BE2C (cell line): ENCODE data around the gene COQ8B.

Experiments
- DNase-seq: peaks from one replicate; pipeline ENCODE4 v3.0.0-alpha.2; 2020
- H3K27me3 ChIP-seq: fragments of 250-450 bp; sonication (Bioruptor Pico); 2 replicates; pipeline ENCODE4 v1.5.1; 2020; ENCODE audit warnings: mild to moderate bottlenecking
- H3K36me3 ChIP-seq: fragments of 250-450 bp; sonication (Bioruptor Pico); 2 replicates; pipeline ENCODE4 v1.5.1; 2020; ENCODE audit warnings: mild to moderate bottlenecking
- H3K4me1 ChIP-seq: fragments of 250-450 bp; sonication (Bioruptor Pico); 2 replicates; pipeline ENCODE4 v1.5.1; 2020
- H3K4me3 ChIP-seq: 2 replicates; pipeline ENCODE4 v1.5.1; 2011; ENCODE audit warnings: low read depth, low read length
- H3K9me3 ChIP-seq: fragments of 250-450 bp; sonication (Bioruptor Pico); 2 replicates; pipeline ENCODE4 v1.5.1; 2020
- CTCF ChIP-seq: IDR thresholded peaks from 2 replicates; pipeline ENCODE4 v1.5.1; 2012; ENCODE audit warnings: mild to moderate bottlenecking, low read depth, low read length

The COQ8B gene

DNA sequence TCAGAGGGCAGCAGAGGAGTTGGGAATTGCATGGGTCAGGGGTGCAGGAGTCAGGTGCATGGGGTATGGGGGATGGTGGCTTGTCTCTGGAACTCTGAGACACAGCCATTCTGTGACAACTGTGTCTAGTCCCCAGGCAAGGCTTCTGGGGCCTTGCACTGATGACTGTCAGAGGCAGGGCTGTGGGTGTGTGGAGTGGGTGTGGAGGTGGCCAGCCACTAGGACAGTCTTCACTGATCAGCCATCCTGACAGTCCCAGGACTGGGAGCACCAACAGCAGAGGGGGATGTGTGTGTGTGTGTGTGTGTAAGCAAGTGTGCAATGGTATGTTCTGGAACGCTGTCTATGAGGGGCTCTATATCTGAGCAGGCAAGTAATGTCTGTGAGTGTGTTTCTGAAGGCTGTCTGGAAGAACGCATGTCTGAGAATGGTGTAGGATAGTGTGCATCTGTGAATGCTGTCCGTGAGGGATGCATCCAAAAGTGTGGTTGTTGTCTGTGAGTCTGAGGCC is 31.6 kb downstream of the COQ8B start:
- Histone ChIP-seq H3K27me3 (no peaks in the 10 kb centered on the region), H3K36me3 (peaks cover 31% of the 10 kb centered on the region), H3K4me3 (no peak overlapping the region), H3K4me1 (no peaks in the 10 kb centered on the region; the same call in 1 of the 2 replicates), H3K9me3 (no peaks in the 10 kb centered on the region)
- no peak for TF ChIP-seq CTCF
- DNase-seq = no peak

DNA sequence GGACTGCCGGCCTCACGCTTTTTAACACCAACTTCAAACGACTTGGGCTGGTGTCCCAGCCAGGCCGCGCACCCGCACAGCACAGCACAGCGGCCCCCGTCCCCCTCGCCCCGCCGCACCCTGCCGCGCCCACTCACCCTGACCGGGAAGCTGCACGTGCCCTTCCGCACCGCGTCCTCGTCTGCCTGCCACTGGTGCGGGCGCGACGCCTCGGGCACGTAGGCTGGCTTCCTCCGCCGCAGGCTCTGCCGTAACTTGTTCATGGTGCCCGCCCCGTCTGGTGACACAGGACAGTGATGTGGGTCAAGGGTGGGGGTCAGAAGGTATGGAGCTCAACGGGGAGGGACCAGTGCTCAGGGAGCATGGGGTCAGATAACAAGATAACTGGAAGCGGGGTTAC is 32.4 kb downstream of the COQ8B start:
- no peaks in the 10 kb centered on the region for H3K9me3 ChIP-seq
- no peaks in the 10 kb centered on the region; the same call in 1 of the 2 replicates for H3K4me1 ChIP-seq
- no peaks in the 10 kb centered on the region for H3K27me3 ChIP-seq
- DNase-seq = no peak
- H3K36me3 ChIP-seq = peaks cover 34% of the 10 kb centered on the region
- TF ChIP-seq CTCF = no peak
- H3K4me3 ChIP-seq = no peak overlapping the region

DNA sequence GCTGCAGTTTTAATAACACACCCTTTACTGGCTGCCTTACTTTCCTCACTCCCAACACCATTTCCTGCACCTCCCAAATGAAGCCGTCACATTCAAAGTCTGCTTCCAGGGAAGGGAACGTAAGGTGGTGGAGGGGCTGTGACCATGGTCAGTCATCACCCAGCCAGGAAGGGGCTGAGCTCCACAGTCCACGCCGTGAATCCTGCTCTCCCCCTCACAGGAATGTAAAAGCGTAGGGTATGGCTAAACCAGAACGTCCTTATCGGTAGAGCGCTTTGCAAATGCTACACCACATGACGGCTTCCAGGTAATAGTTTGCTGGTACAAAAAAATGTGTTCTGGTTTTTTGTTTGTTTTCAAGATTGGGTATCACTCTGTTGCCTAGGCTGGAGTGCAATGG is 33.2 kb downstream of the COQ8B start:
- no peaks in the 10 kb centered on the region for H3K9me3 ChIP-seq
- no peaks in the 10 kb centered on the region for H3K4me1 ChIP-seq
- H3K36me3 ChIP-seq = peaks cover 36% of the 10 kb centered on the region
- H3K27me3 ChIP-seq = no peaks in the 10 kb centered on the region
- no peak overlapping the region for H3K4me3 ChIP-seq
- no peak for DNase-seq
- no peak for TF ChIP-seq CTCF

DNA sequence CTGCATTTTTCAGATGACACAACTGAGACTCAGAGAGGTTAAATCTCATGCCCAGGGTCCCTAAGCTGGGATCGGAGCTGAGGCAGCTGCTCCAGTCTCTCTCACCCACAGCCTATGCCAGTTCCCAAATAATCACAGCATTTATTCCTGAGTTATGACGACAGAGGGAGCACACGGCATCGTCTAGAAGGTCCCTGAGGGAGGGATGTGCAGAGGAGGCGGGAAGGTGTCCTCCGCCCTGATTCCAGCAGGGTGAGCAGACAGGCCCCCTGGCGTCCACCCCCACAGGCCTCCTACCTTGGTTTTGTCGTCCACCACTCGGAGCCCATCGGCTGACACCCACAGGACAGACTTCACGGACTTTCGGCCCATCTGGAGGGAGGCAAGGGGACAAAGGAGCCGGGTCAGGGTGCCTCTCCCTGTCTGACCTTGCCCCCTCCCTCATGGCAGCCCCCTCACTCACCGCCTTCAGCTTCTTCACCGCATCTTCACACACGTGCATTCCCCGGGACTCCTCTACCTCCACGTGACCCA is 34.2 kb downstream of the COQ8B start:
- Histone ChIP-seq H3K27me3 (no peaks in the 10 kb centered on the region), H3K9me3 (no peaks in the 10 kb centered on the region), H3K4me1 (no peaks in the 10 kb centered on the region), H3K4me3 (no peak overlapping the region), H3K36me3 (peaks cover 40% of the 10 kb centered on the region)
- no peak for DNase-seq
- TF ChIP-seq CTCF = no peak

DNA sequence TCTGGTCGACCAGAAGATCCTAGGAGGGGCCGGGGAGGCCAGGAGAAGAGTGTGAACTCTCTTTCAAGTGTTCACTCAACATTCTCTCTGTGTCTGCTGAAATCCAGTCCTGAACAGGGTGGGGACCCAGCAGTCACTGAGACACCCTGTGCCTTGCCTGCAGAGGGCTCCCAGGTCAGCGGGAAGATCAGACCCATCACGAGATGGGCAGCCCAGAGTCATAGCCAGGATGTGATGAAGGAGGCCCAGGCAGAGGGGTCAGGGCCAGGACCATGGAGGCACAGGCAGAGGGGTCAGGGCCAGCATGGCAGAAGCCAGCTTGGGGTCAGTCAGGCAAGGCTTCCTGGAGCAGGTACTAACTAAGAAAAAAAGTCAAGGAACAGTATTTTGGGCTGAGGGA is 35.6 kb downstream of the COQ8B start:
- no peak for DNase-seq
- no peaks in the 10 kb centered on the region for H3K4me1 ChIP-seq
- H3K36me3 ChIP-seq = peaks cover 47% of the 10 kb centered on the region
- H3K27me3 ChIP-seq = no peaks in the 10 kb centered on the region
- H3K4me3 ChIP-seq = no peak overlapping the region
- H3K9me3 ChIP-seq = no peaks in the 10 kb centered on the region
- no peak for TF ChIP-seq CTCF

GRCh38 chr19:40677156-40677555 is 39.5 kb downstream of the COQ8B start:
- Histone ChIP-seq H3K9me3 (no peaks in the 10 kb centered on the region), H3K36me3 (peaks cover 61% of the 10 kb centered on the region), H3K4me3 (no peak overlapping the region), H3K4me1 (no peaks in the 10 kb centered on the region), H3K27me3 (no peaks in the 10 kb centered on the region)
- no peak for TF ChIP-seq CTCF
- no peak for DNase-seq
